ENCODE measurements around the gene ABCG5. TPM values are rescaled to one million over a fixed set of nuclear protein-coding genes. Genes with fewer than 3 reads are reported as not detected.
A peak's percentile ranks its signal among the peaks of the same experiment; 100 is the strongest.

The ABCG5 gene
- total RNA-seq, 1 experiment from 2014 or later = not detected

DNA sequence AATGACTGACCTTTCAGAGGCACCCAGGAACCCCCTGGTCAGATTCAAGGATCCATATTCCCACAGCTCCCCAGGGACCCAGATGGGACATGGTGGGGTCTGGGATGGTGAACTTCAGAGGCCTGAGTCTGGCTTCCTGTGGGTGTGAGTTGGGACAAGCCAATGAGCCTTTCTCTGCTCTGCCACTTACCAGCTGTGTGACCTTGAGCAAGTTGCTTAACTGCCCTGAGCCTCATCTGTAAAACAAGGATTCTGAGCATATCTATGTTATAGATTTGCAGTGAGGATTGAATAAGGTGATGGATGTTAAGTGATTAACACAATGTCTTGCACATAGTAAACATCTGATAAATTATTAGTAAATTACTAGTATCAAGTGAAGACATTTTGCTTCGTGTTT is 6.5 kb upstream of the ABCG5 start:
- DNase-seq (ENCODE audit: extremely low read depth, low read depth) = no peak

DNA sequence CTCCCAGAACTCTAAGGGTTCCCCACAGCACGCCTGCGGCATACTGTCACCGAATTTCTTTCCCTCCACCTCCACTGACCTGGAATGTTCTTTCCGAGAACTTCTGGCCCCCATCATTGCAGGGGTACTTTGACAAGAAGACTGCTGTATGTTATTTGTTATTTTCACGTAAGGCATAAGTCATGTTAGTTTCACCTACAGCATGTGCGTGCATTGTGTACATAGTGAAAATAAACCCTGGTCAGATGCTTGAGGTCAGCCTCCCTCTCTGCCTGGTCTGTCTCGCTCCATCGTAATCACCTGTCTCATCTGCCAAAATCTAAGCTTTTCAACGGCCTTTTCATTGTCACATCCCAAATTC is 4.2 kb upstream of the ABCG5 start:
- no peak for DNase-seq (ENCODE audit: extremely low read depth, low read depth)

DNA sequence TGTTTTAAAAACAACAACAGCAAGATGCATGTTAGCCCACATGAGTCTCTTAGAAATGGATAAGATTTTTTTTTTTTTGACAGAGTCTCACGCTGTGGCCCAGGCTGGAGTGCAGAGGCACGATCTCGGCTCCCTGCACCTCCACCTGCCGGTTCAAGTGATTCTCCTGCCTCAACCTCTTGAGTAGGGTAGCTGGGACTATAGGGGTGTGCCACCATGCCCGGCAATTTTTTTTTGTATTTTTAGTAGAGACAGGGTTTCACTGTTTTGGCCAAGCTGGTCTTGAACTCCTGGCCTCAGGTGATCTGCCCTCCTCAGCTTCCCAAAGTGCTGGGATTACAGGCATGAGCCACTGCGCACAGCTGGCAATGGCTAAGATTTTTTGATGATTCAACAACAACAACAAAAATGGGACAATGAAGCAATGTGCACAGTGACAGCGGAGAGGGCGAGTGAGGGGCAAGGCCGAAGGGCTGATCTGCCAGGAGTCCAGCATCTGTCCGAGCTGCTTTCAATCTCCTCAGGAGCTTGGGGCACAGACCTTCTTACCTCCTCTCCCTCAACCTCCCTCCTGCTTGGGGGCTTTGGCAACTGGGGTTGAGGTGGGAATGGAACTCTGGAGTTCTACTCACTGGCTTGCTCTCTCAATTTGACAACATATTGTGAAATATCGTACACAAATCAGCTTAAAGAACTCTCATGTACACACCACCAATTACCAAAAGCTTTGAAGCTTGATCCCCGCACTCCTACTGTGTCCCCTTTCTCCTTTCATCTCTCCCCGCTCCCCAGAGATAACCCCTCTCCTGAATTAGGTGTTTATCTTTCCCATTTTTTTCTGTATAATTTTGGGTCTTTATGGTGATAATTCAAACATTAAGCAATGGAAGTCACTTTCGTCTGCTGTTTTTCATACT is 3.6 kb upstream of the ABCG5 start:
- DNase-seq (ENCODE audit: extremely low read depth, low read depth) = no peak

DNA sequence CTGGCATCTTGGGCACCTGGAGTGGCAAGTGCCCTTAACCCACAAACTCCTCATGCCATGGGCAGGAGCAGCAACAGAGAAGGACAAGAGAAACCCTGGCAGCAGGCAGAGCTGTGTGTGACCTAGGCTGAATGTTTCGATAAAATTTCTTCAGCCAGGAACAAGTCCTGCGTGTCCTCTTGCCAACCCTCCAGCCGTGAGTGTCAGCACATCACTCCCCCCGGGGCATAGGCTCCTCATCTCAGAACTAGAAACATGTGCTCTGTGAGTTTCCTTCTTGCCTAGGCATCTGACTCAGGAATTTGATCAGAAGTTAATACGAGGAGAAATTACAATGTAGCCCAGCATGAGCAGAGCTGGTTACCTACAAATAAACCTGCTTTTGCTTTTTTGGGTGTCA is 2.3 kb upstream of the ABCG5 start:
- DNase-seq (ENCODE audit: extremely low read depth, low read depth) = no peak

DNA sequence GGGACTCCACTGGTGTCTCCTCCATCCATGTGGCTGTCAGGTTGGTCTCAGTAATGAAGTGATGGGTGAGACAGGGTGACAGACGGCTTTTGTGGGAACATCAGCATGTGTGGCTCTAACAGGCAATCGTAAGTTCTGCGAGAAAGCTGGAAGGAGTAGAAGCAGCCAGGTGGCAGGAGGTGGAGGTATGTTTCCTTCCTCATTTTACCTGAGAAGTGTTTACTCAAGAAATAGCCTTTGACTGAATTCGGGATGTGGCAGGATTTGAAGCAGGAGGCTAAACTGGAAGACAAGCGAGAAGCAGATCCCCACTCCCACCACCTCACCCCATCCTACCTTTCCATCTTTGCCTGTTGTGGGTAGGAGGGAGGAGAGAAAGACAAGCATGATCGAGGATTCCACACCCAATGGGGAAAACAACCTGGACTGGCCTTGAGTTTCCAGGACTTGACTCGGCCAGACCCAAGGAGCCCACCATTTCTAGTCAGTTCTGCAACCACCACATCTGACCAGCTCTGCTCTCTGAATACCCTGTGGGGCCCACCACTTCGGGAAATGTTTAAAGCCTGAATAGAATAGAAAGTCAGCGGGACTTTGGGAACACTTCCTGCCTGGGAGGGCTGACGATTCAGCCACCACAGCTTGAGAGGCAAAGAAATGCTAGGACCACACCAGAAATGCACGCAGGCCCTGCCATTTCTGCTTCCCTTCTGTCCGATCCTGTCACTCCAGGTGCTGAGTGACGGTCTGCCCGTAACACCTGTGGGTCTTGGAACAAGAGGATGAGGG is 1.3 kb upstream of the ABCG5 start:
- no peak for DNase-seq (ENCODE audit: extremely low read depth, low read depth)

DNA sequence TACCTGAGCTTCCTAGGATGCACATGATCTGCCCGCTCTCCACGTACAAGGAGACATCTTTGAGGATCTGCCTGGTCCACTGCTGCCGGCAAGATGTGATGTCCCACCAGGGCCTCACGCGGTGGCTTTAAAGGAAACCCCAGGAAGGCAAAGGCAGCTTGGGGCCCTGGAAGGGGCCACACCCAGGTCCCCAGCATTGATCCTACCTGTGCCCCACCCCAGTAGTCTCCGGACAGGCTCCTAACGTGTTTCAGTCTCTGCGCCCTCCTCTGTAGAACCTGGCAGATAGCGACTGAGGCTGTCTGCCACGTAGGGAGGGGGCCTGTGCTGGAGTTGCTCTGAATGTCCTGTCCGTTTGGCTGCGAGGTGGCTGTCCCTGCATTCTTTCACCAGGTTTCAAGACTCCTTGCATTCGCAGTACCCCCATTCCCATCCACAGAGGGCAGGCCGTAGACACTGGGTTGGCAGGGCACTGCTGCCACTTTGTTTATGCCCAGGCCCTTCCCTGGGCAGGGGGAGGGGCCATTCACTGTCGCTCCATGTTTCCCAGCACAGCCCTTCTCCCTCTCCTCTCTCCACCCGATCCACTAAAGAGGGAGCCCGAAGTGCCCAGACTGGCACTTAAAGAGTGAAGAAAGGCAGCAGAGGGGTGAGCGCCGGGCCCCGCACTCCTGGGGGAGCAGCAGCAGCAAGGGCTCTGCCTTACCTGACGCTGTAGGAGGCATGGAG is 644 bp downstream of the ABCG5 start:
- no peak for DNase-seq (ENCODE audit: extremely low read depth, low read depth)

DNA sequence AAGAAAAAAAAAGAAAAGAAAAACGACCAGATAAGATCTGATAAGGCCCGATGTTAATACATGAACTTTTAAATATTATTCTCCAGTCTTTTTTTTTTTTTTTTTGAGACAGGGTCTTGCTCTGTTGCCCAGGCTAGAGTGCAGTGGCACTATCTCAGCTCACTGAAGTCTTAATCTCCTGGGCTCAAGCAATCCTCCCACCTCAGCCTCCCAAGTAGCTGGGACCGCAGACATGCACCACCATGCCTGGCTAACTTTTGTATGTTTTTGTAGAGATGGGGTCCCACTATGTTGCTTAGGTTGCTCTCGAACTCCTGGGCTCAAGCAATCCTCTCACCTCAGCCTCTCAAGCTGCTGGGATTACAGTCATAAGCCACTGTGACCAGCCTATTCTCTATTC is 1.6 kb downstream of the ABCG5 start:
- DNase-seq (ENCODE audit: extremely low read depth, low read depth) = no peak

DNA sequence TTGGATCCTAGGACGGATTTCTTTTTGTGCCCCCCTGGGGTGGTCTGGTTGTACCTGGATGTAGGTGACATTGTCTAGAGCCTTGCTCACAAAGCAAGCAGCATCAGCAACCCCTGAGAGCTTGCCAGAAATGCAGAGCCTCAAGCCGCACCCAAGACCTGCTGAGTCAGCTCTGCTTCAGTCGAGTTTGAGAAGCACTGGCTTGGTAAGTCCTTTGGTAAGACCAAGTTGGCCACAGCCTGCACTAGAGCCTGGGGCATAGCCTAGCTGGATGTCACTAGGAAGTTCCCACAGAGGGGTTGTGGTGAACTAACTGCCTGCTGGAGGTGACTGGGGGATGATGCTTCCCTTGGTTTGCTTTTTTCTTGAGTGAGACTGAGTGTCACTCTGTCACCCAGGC is 6.2 kb downstream of the ABCG5 start:
- DNase-seq (ENCODE audit: extremely low read depth, low read depth) = no peak

DNA sequence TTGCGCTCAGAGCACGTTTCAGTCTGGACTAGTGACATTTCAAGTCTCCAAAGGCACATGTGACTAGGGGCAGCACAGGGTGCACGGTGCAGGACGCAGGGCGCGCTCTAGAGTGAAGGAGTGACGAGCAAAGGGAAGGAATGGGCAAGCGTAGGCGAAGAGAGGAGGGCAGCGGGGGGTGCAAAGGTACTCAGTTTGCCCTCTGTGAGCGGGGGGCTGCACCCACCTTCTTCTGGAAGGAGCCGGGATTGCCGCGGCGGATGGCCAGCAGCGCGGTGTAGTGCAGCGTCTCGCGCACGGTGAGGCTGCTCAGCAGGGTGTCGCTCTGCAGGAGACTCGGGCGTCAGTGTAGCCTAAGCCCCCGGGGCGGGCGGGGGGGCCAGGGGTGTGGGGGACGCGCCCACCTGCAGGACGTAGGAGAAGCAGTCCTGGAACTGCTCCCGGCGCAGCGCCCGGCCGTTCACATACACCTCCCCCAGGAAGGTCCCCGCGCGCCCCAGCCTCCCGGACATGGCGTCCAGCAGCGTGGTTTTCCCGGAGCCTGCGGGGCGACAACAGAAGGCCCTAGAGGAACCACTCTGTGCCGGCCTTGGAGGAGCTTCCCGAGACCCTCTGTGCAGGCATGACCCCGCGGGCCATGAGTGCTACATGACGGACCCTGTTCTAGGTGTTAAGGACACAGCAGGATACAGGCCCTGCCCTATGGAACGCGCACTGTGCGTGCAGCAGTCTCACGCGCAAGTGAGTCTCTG is 6.9 kb downstream of the ABCG5 start:
- no peak for DNase-seq (ENCODE audit: extremely low read depth, low read depth)

DNA sequence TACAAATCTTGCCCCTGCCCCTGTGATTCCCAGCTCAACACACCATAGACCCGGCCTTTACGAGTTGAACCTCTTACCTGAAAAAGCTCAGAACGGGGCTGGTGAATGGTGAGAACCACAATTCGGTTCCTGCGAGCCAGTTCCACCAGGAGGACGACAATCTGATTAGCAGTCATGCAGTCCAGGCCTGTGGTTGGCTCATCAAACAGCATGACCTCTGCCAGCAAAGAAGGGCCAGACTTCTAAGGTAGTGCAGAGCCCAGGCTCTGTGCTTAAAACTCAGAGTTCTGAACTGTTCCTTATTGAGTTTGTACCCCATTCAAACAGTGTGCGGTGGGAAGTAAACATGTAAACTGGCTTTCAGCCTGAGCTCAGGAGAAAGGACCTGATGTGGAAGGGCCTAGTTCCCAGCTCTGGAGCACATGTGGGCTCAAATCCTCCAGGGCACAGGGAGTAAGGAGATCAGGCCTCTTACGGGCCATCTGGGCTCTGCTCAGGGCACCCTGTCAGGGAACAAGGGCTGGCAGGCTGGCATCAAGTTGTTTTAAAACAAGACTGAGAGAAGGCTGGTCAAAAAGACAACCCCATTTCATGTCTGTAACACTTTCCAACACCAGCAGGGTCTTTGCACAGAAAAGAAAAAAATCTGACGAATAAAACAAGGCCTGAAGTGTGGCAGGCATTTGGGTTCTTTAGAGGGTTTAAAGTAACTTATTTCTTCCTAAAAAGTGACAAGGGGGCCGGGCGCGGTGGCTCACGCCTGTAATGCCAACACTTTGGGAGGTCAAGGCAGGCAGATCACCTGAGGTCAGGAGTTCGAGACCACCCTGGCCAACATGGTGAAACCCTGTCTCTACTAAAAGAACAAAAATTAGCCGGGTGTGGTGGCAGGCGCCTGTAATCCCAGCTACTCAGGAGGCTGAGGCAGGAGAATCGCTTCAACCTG is 12.1 kb downstream of the ABCG5 start:
- no peak for DNase-seq (ENCODE audit: extremely low read depth, low read depth)

DNA sequence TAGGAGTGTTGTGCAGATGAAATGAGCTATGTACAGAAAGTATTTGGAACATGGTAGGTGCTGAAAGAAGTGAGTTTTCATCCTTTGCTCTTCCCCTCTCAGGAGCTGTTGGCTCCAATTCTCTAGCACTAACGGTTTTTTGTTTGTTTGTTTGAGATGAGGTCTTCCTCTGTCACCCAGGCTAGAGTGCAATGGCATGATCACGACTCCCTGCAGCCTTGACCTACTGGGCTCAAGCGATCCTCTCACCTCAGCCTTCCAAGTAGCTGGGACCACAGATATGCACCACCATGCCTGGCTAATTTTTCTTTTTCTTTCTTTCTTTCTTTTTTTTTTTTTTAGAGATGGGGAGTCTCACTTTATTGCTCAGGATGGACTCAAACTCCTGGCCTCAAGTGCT is 12.8 kb downstream of the ABCG5 start:
- DNase-seq (ENCODE audit: extremely low read depth, low read depth) = no peak

DNA sequence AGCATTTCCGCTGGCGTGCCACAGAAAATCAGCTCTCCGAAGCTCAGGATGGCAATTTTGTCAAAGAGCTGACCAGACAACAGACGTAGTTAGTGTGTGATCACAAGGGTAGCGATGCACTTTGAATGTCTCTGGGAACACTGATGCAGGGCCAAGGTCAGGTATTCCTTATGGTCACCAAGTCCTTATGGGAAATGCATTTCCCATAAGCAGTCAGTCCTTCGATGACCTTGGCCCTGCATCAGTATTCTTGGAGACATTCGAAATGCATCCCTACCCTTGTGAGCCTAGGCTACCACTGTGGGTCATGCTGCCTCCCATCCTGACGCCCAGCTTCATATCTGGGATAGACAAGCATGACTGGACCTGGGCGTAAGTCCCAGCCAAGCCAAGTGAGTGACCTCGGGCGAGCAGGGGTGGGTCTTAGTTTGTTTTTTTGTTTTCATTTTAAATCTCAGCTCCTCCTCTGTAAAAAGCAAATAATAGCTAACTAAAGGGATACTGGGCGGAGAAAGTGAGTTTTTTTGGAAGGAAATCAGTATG is 13.6 kb downstream of the ABCG5 start:
- no peak for DNase-seq (ENCODE audit: extremely low read depth, low read depth)

DNA sequence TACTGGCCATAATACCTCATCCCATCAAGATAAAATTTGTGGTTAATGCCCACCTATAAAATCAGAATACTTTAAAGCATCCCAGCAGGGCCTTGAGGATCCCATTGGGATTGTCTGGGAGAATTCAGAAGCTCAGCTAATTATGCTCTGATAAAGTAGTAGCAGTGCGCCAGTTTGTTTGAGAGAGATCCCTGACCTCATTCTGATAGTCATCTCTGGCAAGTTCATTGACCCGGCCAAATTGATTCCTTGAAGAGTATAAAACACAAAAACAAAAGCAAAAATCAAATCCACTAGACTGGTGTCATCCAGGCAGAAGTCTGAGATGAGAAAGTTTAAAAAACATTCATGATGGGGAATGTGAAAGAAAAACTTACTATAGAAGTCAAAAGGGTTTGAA is 14.1 kb downstream of the ABCG5 start:
- no peak for DNase-seq (ENCODE audit: extremely low read depth, low read depth)

DNA sequence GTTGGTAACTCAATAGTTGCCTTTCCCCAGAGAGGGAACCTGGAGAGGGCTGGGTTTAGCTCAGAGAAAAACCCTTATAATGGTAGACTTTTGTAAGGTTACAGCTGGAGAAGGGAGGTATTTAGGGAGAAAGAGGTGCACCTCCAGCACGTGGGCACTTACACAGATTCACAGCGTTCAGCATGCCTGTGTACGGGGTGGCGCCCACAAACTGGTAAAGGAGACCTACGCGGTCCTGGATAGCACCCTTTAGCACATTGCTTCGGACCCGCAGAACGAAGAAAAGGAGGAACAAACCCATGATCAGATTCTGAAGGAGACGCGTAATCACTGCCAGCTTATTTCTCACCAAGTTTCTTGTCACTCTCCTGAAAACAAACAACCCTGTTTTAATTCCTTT is 14.9 kb downstream of the ABCG5 start:
- no peak for DNase-seq (ENCODE audit: extremely low read depth, low read depth)

DNA sequence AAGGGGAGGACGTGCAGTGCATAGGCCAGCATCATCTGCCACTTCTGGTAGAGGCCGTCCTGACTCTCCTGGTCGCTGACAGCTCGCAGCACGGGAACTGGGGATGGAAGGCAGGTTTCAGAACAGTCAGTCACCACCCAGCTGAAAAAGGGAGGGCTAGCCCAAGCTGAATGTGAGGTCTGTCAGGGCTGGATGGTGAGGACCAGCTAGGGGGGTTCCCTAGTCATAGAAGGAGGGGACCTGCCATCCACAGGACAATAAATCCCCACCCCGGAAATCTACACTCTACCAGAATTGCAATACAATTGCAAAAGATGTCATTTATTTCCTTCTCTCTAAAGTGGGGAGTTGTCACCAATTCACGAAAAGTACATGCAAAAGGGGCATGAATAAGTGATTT is 15.8 kb downstream of the ABCG5 start:
- no peak for DNase-seq (ENCODE audit: extremely low read depth, low read depth)

DNA sequence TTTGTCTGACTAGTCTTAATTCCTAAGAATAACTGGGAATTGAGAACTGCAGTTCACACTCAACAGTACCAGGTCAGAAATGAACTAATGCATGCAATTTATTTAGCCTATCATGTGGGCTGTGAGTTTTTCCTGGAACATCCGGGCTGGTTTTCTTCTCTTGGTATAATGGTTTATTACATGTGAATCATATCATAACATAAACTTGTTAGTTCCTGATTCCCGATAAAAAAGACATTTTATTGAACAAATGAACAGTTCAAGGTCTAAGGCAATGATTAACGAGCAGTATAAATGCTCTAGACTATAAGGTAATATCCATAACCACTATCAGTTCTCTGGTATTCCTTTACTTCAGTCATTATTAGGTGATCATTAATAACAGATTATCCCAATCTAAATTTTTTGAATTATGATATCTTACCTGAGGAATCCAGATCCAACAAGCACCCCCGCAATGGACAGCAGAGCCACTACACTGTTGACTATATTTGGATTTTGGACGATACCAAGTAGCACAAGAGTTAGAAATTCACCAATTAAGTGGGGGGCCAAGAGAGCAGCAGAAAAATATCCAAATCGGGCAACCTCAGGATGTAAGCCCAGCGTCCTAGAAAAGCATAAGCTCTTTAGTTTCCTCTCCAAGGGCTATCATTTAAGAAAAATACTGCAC is 19.0 kb downstream of the ABCG5 start:
- peak; percentile 43 for DNase-seq (ENCODE audit: extremely low read depth, low read depth)

DNA sequence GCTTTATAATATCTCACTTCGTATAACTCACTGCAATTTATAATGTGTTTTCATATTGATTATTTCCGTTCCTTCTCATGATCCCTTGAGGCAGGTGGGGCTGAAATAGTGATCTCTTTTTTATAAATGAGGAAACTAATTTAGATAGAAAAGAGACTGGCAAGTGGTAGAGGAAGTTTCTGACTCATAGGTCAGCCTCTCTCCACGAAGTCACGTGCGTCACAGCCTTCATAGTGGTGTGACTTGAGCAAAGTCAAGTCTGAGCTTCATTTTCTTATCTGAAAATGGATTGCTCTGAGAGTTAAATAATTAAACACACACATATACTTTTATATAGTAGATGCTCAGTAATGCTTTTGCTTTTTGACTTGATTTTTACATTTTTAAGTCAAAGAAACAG is 19.9 kb downstream of the ABCG5 start:
- peak; percentile 73 for DNase-seq (ENCODE audit: extremely low read depth, low read depth)

DNA sequence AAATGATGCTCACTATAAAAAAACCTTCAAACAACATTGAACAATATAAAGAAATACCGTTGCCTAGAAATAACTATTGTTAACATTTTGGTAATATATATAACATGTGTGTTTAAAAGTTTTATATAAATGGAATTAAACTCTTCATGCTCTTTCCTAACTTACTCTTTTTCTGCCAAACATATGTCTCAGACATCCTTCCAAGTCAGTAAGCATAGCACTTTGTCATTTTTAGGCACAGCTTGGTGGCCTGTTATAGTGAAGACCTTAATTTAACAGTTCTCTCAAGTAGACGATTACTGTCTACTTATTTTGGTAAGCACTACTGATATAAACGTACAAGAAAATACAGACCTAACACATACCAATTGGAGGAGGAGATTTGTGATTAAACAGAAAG is 23.9 kb downstream of the ABCG5 start:
- DNase-seq (ENCODE audit: extremely low read depth, low read depth) = no peak

DNA sequence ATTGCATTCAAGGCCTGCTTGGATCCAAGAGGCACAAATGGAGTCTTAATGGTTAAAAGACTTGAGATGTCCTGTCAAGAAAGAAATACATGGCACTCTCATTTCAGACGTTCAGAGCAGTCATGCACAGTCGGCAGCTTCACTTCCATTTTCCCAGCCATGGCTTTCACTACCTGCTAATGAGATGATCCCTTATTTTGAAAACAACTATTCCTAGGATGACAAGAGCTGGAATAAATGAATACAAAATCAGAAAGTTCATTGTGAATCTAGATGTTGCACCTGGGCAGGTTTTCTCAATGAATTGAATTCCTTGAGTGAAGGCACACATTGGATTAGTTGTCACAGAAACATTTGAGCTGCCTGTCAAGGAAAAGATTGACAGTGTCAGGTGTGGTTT is 25.7 kb downstream of the ABCG5 start:
- DNase-seq (ENCODE audit: extremely low read depth, low read depth) = no peak

All from NCI-H460 (cell line).